GM18505 (cell line): ENCODE measurements around the gene WNT3A.

Experiments used
- ATAC-seq: cut with Tn5 transposase; IDR thresholded peaks from one replicate; pipeline ENCODE4 v1.9.1; 2021; ENCODE audit not compliant: unreplicated experiment
- POLR2A ChIP-seq: IDR thresholded peaks from 4 replicates; pipeline ENCODE4 v1.6.1; 2011; ENCODE audit warnings: borderline replicate concordance; ENCODE audit not compliant: insufficient read depth, insufficient read length; ENCODE audit errors: extremely low read depth

WNT3A gene

GRCh38 chr1:228064741-228065542, 58.1 kb downstream of the WNT3A start:
- no peak for TF ChIP-seq POLR2A
- no peak for ATAC-seq

GRCh38 chr1:228065543-228066347, 58.9 kb downstream of the WNT3A start:
- no peak for TF ChIP-seq POLR2A

GRCh38 chr1:228066416-228066815, 59.6 kb downstream of the WNT3A start:
- TF ChIP-seq POLR2A, result no peak
- no peak for ATAC-seq

More at GRCh38 chr1:228065543-228066347, 58.9 kb downstream of the WNT3A start:
- ATAC-seq, result no peak

- TF ChIP-seq POLR2A, result no peak
- no peak for ATAC-seq
These were observed 60.3 kb downstream of the WNT3A start for GRCh38 chr1:228066891-228067654.

GRCh38 chr1:228068359-228068758, 61.6 kb downstream of the WNT3A start:
- ATAC-seq, result no peak
- no peak for TF ChIP-seq POLR2A

GRCh38 chr1:228070173-228070572, 63.4 kb downstream of the WNT3A start:
- no peak for TF ChIP-seq POLR2A
- ATAC-seq, result no peak

- ATAC-seq, result no peak
- TF ChIP-seq POLR2A, result no peak
These were observed 64.1 kb downstream of the WNT3A start for GRCh38 chr1:228070851-228071250.

GRCh38 chr1:228071839-228072657, 65.2 kb downstream of the WNT3A start:
- no peak for TF ChIP-seq POLR2A
- no peak for ATAC-seq

GRCh38 chr1:228072658-228073043, 65.9 kb downstream of the WNT3A start:
- ATAC-seq, result no peak
- TF ChIP-seq POLR2A, result no peak

GRCh38 chr1:228073061-228073856, 66.5 kb downstream of the WNT3A start:
- TF ChIP-seq POLR2A, result no peak
- ATAC-seq, result no peak

- ATAC-seq, result no peak
These were observed 67.2 kb downstream of the WNT3A start for GRCh38 chr1:228073857-228074545.

More at GRCh38 chr1:228073857-228074545, 67.2 kb downstream of the WNT3A start:
- no peak for TF ChIP-seq POLR2A
